PC-3 (cell line): ENCODE measurements around the gene GFAP.

Experiments
- EZH2 ChIP-seq: fragments of 300-600 bp; sonication (generic); IDR thresholded peaks from one replicate; pipeline ENCODE4 v1.6.1; 2017; ENCODE audit warnings: antibody characterized with exemption, mild to moderate bottlenecking, low read length; ENCODE audit not compliant: unreplicated experiment
- TF ChIP-seq, protein P1 (sequence below): fragments of 300-600 bp; sonication (generic); conservative IDR thresholded peaks from 2 replicates; pipeline ENCODE4 v1.5.1; 2017; ENCODE audit warnings: antibody characterized with exemption, low read depth, mild to moderate bottlenecking, low read length

DNA sequence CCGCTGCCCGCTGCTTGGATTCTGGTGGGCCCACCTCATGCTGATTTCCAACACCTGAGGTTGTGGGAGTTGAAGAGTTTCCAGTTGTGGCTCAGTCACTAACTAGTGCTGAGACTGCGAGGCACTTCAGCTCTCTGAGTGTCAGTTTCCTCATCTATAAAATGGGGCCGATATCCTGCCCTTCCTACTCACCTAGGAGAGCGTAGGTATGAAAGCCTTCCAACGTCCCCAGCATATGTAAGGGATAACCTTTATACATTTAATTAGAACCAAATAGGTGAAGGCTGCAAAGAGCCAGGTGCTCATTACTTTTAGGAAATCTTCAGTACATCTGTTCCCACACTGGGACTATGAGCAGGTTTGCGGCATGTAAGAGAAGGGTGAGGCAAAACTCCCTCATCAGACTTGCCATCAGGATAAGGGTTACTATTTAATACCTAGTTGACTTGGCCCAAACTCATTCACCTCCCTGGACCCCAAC lies 33.1 kb upstream of the GFAP start:
- TF ChIP-seq, protein P1, sequence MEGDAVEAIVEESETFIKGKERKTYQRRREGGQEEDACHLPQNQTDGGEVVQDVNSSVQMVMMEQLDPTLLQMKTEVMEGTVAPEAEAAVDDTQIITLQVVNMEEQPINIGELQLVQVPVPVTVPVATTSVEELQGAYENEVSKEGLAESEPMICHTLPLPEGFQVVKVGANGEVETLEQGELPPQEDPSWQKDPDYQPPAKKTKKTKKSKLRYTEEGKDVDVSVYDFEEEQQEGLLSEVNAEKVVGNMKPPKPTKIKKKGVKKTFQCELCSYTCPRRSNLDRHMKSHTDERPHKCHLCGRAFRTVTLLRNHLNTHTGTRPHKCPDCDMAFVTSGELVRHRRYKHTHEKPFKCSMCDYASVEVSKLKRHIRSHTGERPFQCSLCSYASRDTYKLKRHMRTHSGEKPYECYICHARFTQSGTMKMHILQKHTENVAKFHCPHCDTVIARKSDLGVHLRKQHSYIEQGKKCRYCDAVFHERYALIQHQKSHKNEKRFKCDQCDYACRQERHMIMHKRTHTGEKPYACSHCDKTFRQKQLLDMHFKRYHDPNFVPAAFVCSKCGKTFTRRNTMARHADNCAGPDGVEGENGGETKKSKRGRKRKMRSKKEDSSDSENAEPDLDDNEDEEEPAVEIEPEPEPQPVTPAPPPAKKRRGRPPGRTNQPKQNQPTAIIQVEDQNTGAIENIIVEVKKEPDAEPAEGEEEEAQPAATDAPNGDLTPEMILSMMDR = no peak
- TF ChIP-seq EZH2 = no peak
